ENCODE results near the gene IGF2BP3. TPM values are rescaled to one million over a fixed set of nuclear protein-coding genes. Genes with fewer than 3 reads are reported as not detected.

The IGF2BP3 gene
- total and polyA plus RNA-seq, 10 of the 15 experiments (the other 5 are each of a cell fraction or from before 2014, with no cell fraction given) = 4.6 to 61.2 (median 36.9) TPM

DNA sequence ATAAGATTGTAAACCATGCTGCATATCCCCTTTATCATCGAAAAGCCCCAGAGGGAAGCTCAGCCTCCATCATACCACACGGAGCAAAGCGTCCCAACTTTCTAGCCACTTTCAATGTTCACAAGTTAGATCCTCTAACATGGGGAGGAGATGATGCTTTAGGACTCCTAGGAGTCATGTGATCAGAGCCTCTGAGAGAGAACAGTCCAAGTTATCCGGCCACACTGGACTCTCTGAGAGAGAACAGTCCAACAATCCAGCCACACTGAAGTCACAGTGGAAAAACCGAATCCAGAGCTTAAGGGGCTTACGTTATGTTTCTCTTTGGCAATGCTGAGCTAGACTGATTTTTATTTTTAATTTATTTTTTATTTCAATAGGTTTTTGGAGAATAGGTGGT, 98.6 kb downstream of the IGF2BP3 start:
- Histone ChIP-seq H3K79me2 (ENCODE audit: control insufficient read depth, insufficient read depth, low read length) (peaks cover 35% of the 10 kb centered on the region), H3K4me2 (ENCODE audit: control insufficient read depth, insufficient read depth) (peak overlapping the region; percentile 13; the same call in 1 of the 2 replicates), H4K20me1 (ENCODE audit: control insufficient read depth, insufficient read depth) (no peaks in the 10 kb centered on the region), H3K27me3 (replicated peaks in 1 of 2; ENCODE audit: control insufficient read depth in 2 of 2, insufficient read depth in 2 of 2, low read length in 1 of 2) (no peaks in the 10 kb centered on the region), H3K36me3 (ENCODE audit: control insufficient read depth in 2 of 2, insufficient read depth in 2 of 2, low read length in 1 of 2) (peaks cover 0 to 2% of the 10 kb centered on the region in 2 experiments; a peak in 1 of 4 replicates), H3K4me1 (ENCODE audit: control insufficient read depth, insufficient read depth, low read length) (peaks cover 53% of the 10 kb centered on the region), H3K27ac (ENCODE audit: control insufficient read depth, insufficient read depth) (no peak overlapping the region), H2AFZ (ENCODE audit: control insufficient read depth, low read depth, low read length) (no peak overlapping the region), H3K9me3 (replicated peaks; ENCODE audit: control insufficient read depth, insufficient read depth, low read length) (no peaks in the 10 kb centered on the region), H3K9ac (ENCODE audit: control insufficient read depth, insufficient read depth, low read length) (no peak overlapping the region), H3K4me3 (no peak overlapping the region)
- ChIA-PET POLR2A (no interaction called here), SMC1A (ENCODE audit: uncharacterized antibody, unreplicated experiment) (interaction anchor here (1.0 to 2.0 kb wide), 2 partner anchors 14 to 15 kb away, joined by 3 to 10 read pairs; no protein-coding TSS in a partner anchor), CTCF (interaction anchor here (1.0 to 3.6 kb wide), 3 partner anchors 14 to 57 kb away, joined by 3 to 21 read pairs (median 5); no protein-coding TSS in a partner anchor), RAD21 (ENCODE audit: unreplicated experiment) (interaction anchor here (1.1 to 2.2 kb wide), 2 partner anchors 14 to 59 kb away, joined by 3 to 9 read pairs; no protein-coding TSS in a partner anchor)
- no peak for DNase-seq (ENCODE audit: low read depth, low spot score)
- TF ChIP-seq ASH2L (IDR thresholded peaks at IDR 0.05; ENCODE audit: borderline replicate concordance, low read depth) (no peak), ZNF24 (IDR thresholded peaks at IDR 0.05) (no peak), ATF7 (IDR thresholded peaks at IDR 0.05; ENCODE audit: low read depth) (no peak)
- no TSS peak for BruUV-seq (replicated peaks)
- FAIRE-seq = no peak
- ATAC-seq = no peak
- intact Hi-C loops (cut with micrococcal nuclease; ENCODE audit: unreplicated experiment) = loop anchor here (5.0 kb wide), 1 partner anchor 101 kb away; the partner anchor contains the start of gene IGF2BP3
- in situ Hi-C loops (cut with MboI) = no loop called here
- 62% methylated on average over 6 of the region's 6 CpGs for WGBS (ENCODE audit: insufficient coverage, insufficient replicate concordance, low lambda C conversion rate, missing lambda C conversion rate)

DNA sequence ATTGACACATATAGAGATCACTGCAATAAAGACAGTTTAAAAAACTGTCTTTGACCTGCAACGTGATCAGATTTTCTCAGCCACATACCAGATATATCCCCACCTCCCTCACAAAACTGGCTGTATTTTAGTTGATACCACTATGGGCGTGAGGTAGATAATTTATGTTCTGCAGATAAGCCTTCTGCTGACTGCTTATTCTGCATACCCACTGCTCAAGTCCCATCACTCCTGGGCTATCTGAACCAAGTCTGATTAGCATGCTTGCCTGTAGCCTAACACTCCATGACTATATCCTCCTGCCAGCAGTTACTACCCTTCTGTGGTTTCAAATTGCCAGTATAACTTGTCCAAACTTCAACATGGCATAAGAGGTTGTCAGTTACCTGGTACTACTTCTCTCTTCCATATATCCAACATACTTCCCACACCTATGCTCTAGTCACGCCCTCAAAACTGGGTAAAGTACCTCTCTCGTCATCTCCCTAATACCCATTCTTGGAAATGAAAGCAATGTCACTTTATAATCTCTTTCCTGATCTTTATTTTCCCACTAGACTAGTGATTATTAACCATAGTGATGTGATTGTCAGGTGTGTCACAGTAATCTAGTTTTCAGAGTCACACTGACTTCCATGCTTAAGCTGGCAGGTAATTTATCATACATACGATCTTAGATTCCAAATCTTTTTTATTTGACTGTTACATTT, 100.4 kb downstream of the IGF2BP3 start:
- Histone ChIP-seq H3K4me3 (no peak overlapping the region), H3K36me3 (ENCODE audit: control insufficient read depth in 2 of 2, insufficient read depth in 2 of 2, low read length in 1 of 2) (peaks cover 0 to 5% of the 10 kb centered on the region in 2 experiments; a peak in 2 of 4 replicates), H3K9ac (ENCODE audit: control insufficient read depth, insufficient read depth, low read length) (no peak overlapping the region), H3K27me3 (replicated peaks in 1 of 2; ENCODE audit: control insufficient read depth in 2 of 2, insufficient read depth in 2 of 2, low read length in 1 of 2) (no peaks in the 10 kb centered on the region), H3K9me3 (replicated peaks; ENCODE audit: control insufficient read depth, insufficient read depth, low read length) (no peaks in the 10 kb centered on the region), H3K4me1 (ENCODE audit: control insufficient read depth, insufficient read depth, low read length) (peaks cover 55% of the 10 kb centered on the region), H3K4me2 (ENCODE audit: control insufficient read depth, insufficient read depth) (no peak overlapping the region), H3K27ac (ENCODE audit: control insufficient read depth, insufficient read depth) (no peak overlapping the region), H4K20me1 (ENCODE audit: control insufficient read depth, insufficient read depth) (no peaks in the 10 kb centered on the region), H3K79me2 (ENCODE audit: control insufficient read depth, insufficient read depth, low read length) (peaks cover 40% of the 10 kb centered on the region), H2AFZ (ENCODE audit: control insufficient read depth, low read depth, low read length) (no peak overlapping the region)
- no peak for ATAC-seq
- in situ Hi-C loops (cut with MboI) (no loop called here), intact Hi-C loops (cut with micrococcal nuclease; ENCODE audit: unreplicated experiment) (loop anchor here (2.0 to 5.0 kb wide), 2 partner anchors 65 to 102 kb away; partner anchors contain the start of gene IGF2BP3)
- no peak for FAIRE-seq
- ChIA-PET CTCF (interaction anchor here (0.8 to 3.6 kb wide), 3 partner anchors 12 to 98 kb away, joined by 3 to 21 read pairs (median 3); no protein-coding TSS in a partner anchor), POLR2A (interaction anchor here (0.8 kb wide), 1 partner anchor 26 kb away, joined by 3 read pairs; no protein-coding TSS in a partner anchor), SMC1A (ENCODE audit: uncharacterized antibody, unreplicated experiment) (interaction anchor here (0.9 to 3.3 kb wide), 4 partner anchors 8 to 59 kb away, joined by 3 to 20 read pairs (median 8); no protein-coding TSS in a partner anchor), RAD21 (ENCODE audit: unreplicated experiment) (interaction anchor here (2.2 kb wide), 1 partner anchor 12 kb away, joined by 9 read pairs; no protein-coding TSS in a partner anchor)
- DNase-seq (ENCODE audit: low read depth, low spot score) = no peak
- no TSS peak for BruUV-seq (replicated peaks)
- 83% methylated on average over 5 of the region's 5 CpGs for WGBS (ENCODE audit: insufficient coverage, insufficient replicate concordance, low lambda C conversion rate, missing lambda C conversion rate)
- TF ChIP-seq SMARCA5 (IDR thresholded peaks at IDR 0.05) (no peak), JUND (IDR thresholded peaks at IDR 0.05; ENCODE audit: low read depth, low read length) (no peak), MTA2 (IDR thresholded peaks at IDR 0.05; ENCODE audit: low read depth) (no peak), BCL11A (IDR thresholded peaks at IDR 0.05; ENCODE audit: low read depth, low read length) (no peak), KLF5 (IDR thresholded peaks at IDR 0.05; ENCODE audit: partially characterized antibody) (no peak), MYB (IDR thresholded peaks at IDR 0.05; ENCODE audit: borderline replicate concordance, low read depth, low read length) (no peak)
- TF ChIP-seq, protein P1, sequence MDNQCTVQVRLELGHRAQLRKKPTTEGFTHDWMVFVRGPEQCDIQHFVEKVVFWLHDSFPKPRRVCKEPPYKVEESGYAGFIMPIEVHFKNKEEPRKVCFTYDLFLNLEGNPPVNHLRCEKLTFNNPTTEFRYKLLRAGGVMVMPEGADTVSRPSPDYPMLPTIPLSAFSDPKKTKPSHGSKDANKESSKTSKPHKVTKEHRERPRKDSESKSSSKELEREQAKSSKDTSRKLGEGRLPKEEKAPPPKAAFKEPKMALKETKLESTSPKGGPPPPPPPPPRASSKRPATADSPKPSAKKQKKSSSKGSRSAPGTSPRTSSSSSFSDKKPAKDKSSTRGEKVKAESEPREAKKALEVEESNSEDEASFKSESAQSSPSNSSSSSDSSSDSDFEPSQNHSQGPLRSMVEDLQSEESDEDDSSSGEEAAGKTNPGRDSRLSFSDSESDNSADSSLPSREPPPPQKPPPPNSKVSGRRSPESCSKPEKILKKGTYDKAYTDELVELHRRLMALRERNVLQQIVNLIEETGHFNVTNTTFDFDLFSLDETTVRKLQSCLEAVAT (IDR thresholded peaks at IDR 0.05) = no peak
- TF ChIP-seq, protein P2, sequence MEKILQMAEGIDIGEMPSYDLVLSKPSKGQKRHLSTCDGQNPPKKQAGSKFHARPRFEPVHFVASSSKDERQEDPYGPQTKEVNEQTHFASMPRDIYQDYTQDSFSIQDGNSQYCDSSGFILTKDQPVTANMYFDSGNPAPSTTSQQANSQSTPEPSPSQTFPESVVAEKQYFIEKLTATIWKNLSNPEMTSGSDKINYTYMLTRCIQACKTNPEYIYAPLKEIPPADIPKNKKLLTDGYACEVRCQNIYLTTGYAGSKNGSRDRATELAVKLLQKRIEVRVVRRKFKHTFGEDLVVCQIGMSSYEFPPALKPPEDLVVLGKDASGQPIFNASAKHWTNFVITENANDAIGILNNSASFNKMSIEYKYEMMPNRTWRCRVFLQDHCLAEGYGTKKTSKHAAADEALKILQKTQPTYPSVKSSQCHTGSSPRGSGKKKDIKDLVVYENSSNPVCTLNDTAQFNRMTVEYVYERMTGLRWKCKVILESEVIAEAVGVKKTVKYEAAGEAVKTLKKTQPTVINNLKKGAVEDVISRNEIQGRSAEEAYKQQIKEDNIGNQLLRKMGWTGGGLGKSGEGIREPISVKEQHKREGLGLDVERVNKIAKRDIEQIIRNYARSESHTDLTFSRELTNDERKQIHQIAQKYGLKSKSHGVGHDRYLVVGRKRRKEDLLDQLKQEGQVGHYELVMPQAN (conservative IDR thresholded peaks at IDR 0.05) = no peak

All from GM12878 (cell line).